Left renal pelvis (tissue), 4 donors: ENCODE measurements around the gene SEMA4C. TPM values are rescaled to one million over a fixed set of nuclear protein-coding genes. Genes with fewer than 3 reads are reported as not detected.
"Not testable (repeated sequence)": the region's sequence is repeated elsewhere in the genome, so short reads cannot be mapped to it uniquely, and the experiment has no call there.

Source experiments
- DNase-seq, 4 donors: peaks; one replicate each; pipeline ENCODE4 v3.0.0-alpha.2; 2013; ENCODE audit warnings: low read depth in 4 of 4, low spot score in 3 of 4
- polyA plus RNA-seq, 4 donors: library from polyadenylated mRNA; unstranded; fragments of 120-200 nt; gene quantifications; one replicate each; pipeline ENCODE4 v1.2.1, GENCODE V29; 2013; ENCODE audit not compliant: insufficient read length in 4 of 4

Gene SEMA4C
- polyA plus RNA-seq, 4 donors = 34.4 to 47.9 (median 41.0) TPM

GRCh38 chr2:96898135-96898505 is 28.2 kb upstream of the SEMA4C start:
- no peak for DNase-seq

- no peak for DNase-seq
These were observed 27.7 kb upstream of the SEMA4C start for GRCh38 chr2:96897491-96898134.

GRCh38 chr2:96895746-96896651 is 26.1 kb upstream of the SEMA4C start:
- no peak for DNase-seq

- no peak for DNase-seq
These were observed 25.3 kb upstream of the SEMA4C start for GRCh38 chr2:96895032-96895745.

GRCh38 chr2:96894151-96894531 is 24.3 kb upstream of the SEMA4C start:
- DNase-seq = no peak

- DNase-seq = no peak
These were observed 23.6 kb upstream of the SEMA4C start for GRCh38 chr2:96893289-96894150.

- DNase-seq = no peak
These were observed 21.9 kb upstream of the SEMA4C start for GRCh38 chr2:96891591-96892333.

GRCh38 chr2:96890726-96891385 is 21.0 kb upstream of the SEMA4C start:
- no peak for DNase-seq

GRCh38 chr2:96890252-96890651 is 20.4 kb upstream of the SEMA4C start:
- DNase-seq = no peak

GRCh38 chr2:96889502-96889901 is 19.6 kb upstream of the SEMA4C start:
- DNase-seq = not testable (repeated sequence)

- no peak for DNase-seq
These were observed 18.5 kb upstream of the SEMA4C start for GRCh38 chr2:96888072-96889011.

GRCh38 chr2:96887493-96888012 is 17.7 kb upstream of the SEMA4C start:
- no peak for DNase-seq

GRCh38 chr2:96885432-96886347 is 15.8 kb upstream of the SEMA4C start:
- DNase-seq = no peak

GRCh38 chr2:96884299-96885094 is 14.6 kb upstream of the SEMA4C start:
- no peak for DNase-seq

- DNase-seq = no peak
These were observed 13.4 kb upstream of the SEMA4C start for GRCh38 chr2:96883306-96883705.

GRCh38 chr2:96882906-96883305 is 13.0 kb upstream of the SEMA4C start:
- DNase-seq = no peak
